ENCODE measurements around the gene STAT3.
"Not testable (repeated sequence)": the region's sequence is repeated elsewhere in the genome, so short reads cannot be mapped to it uniquely, and the experiment has no call there.

DNA sequence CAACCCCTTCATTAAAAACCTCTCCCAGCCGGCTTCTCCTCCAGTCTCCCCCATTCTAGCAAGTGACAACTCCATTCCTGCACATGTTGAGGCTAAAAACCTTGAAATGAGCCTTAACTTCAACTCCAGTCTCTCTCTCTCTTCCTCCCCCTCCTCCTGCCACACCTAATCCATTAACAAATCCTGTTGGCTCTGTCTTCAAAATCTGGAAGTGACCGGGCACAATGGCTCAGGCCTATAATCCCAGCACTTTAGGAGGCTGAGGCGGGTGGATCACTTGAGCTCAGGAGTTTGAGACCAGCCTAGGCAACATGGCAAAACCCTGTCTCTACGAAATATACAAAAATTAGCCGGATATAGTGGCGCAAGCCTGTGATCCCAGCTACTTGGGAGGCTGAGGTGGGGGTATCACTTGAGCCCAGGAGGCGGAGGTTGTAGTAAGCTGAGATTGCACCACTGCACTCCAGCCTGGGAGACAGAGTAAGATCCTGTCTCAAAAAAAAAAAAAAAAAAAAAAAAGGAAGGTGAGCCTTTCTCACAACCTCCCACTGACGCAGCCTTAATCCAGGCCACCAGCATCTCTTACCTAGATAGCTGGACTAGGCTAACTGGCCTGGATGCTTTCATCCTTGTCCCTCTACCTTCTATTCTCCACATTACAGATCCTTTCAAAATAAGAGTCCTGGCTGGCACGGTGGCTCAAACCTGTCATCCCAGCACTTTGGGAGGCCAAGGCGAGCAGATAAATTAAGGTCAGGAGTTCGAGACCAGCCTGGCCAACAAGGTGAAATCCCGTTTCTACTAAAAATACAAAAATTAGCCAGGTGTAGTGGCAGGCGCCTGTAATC, 21.8 kb downstream of the STAT3 start:
- TF ChIP-seq CTCF (IDR thresholded peaks at IDR 0.05); EZH2 (IDR thresholded peaks at IDR 0.05; ENCODE audit: borderline replicate concordance, insufficient read depth, low read depth, low read length, poor library complexity, severe bottlenecking): not testable (repeated sequence)

Data from B cell (primary cell).